Neural cell (in vitro differentiated cells): ENCODE measurements around the gene MAP2K4. TPM values are rescaled to one million over a fixed set of nuclear protein-coding genes. Genes with fewer than 3 reads are reported as not detected.

Experiments
- H2AFZ ChIP-seq: fragments of 200-600, 300-800 bp; sonication (generic), shearing (Covaris generic); 2 replicates; pipeline ENCODE4 v1.6.0; 2014; ENCODE audit warnings: low read depth, mild to moderate bottlenecking, antibody characterized with exemption, low read length, moderate library complexity
- H3F3A ChIP-seq: fragments of 200-600 bp; shearing (Covaris generic); 2 replicates; pipeline ENCODE4 v1.6.1; 2016; ENCODE audit warnings: mild to moderate bottlenecking, moderate library complexity, mixed read lengths, antibody characterized with exemption, low read length; ENCODE audit not compliant: insufficient read depth, poor library complexity, severe bottlenecking
- H3K27ac ChIP-seq: fragments of 200-600, 300-800 bp; sonication (generic), shearing (Covaris generic); 2 replicates; pipeline ENCODE4 v1.5.1; 2014; ENCODE audit warnings: mild to moderate bottlenecking, low read length, moderate library complexity
- H3K27me3 ChIP-seq: fragments of 300-800, 200-600 bp; sonication (generic), shearing (Covaris generic); 2 replicates; pipeline ENCODE4 v1.6.0; 2014; ENCODE audit warnings: mild to moderate bottlenecking, low read depth, low read length, moderate library complexity; ENCODE audit not compliant: insufficient read depth
- H3K36me3 ChIP-seq: fragments of 300-800, 200-600 bp; sonication (generic), shearing (Covaris generic); 2 replicates; pipeline ENCODE4 v1.5.1; 2014; ENCODE audit warnings: mild to moderate bottlenecking, antibody characterized with exemption, low read length, moderate library complexity; ENCODE audit not compliant: insufficient read depth
- H3K4me2 ChIP-seq: fragments of 300-800, 200-600 bp; sonication (generic), shearing (Covaris generic); 2 replicates; pipeline ENCODE4 v1.6.0; 2014; ENCODE audit warnings: mild to moderate bottlenecking, low read length
- H3K4me3 ChIP-seq: fragments of 300-800, 200-600 bp; sonication (generic), shearing (Covaris generic); 2 replicates; pipeline ENCODE4 v1.5.1; 2014; ENCODE audit warnings: mild to moderate bottlenecking, low read length, moderate library complexity
- H3K79me2 ChIP-seq: fragments of 200-600 bp; shearing (Covaris generic); replicated peaks from 2 replicates; pipeline ENCODE4 v1.6.0; 2014; ENCODE audit warnings: mild to moderate bottlenecking, low read length, moderate library complexity; ENCODE audit not compliant: insufficient read depth
- H3K9ac ChIP-seq: fragments of 300-800, 200-600 bp; sonication (generic), shearing (Covaris generic); 2 replicates; pipeline ENCODE4 v1.6.1; 2016; ENCODE audit warnings: mild to moderate bottlenecking, low read length, mixed read lengths
- H3K9me2 ChIP-seq: fragments of 200-600 bp; shearing (Covaris generic); 2 replicates; pipeline ENCODE4 v1.6.1; 2016; ENCODE audit warnings: mild to moderate bottlenecking, low read length, mixed read lengths; ENCODE audit not compliant: insufficient read depth
- H3K9me3 ChIP-seq: fragments of 200-600, 300-800 bp; sonication (generic), shearing (Covaris generic); 2 replicates; pipeline ENCODE4 v1.6.1; 2016; ENCODE audit warnings: mild to moderate bottlenecking, mixed run types, low read length, moderate library complexity, mixed read lengths
- H4K20me1 ChIP-seq: fragments of 200-600 bp; shearing (Covaris generic); 2 replicates; pipeline ENCODE4 v1.6.1; 2016; ENCODE audit warnings: mild to moderate bottlenecking, mixed run types; ENCODE audit not compliant: insufficient read depth
- CTCF ChIP-seq: fragments of 450-650 bp; IDR thresholded peaks from 2 replicates; pipeline ENCODE4 v1.5.1; 2014; ENCODE audit warnings: antibody characterized with exemption, mild to moderate bottlenecking, moderate library complexity; ENCODE audit not compliant: poor library complexity, severe bottlenecking
- EP300 ChIP-seq: fragments of 450-650 bp; conservative IDR thresholded peaks from 2 replicates; pipeline ENCODE4 v1.6.1; 2014; ENCODE audit warnings: antibody characterized with exemption, mild to moderate bottlenecking, moderate library complexity; ENCODE audit not compliant: poor library complexity, severe bottlenecking
- EZH2 ChIP-seq: fragments of 200-600, 300-800 bp; shearing (Covaris generic), sonication (generic); IDR thresholded peaks from 2 replicates; pipeline ENCODE4 v1.6.1; 2014; ENCODE audit warnings: antibody characterized with exemption, low read length, borderline replicate concordance, mild to moderate bottlenecking; ENCODE audit not compliant: insufficient read depth, poor library complexity, severe bottlenecking
- MXI1 ChIP-seq: fragments of 450-650 bp; conservative IDR thresholded peaks from 2 replicates; pipeline ENCODE4 v1.6.1; 2014; ENCODE audit warnings: antibody characterized with exemption, mild to moderate bottlenecking; ENCODE audit not compliant: poor library complexity, severe bottlenecking
- POLR2AphosphoS5 ChIP-seq: IDR thresholded peaks from 2 replicates; pipeline ENCODE4 v1.6.1; 2012
- RAD21 ChIP-seq: fragments of 450-650 bp; conservative IDR thresholded peaks from 2 replicates; pipeline ENCODE4 v1.6.1; 2014; ENCODE audit warnings: antibody characterized with exemption, mild to moderate bottlenecking, moderate library complexity
- SMC3 ChIP-seq: fragments of 450-650 bp; conservative IDR thresholded peaks from 2 replicates; pipeline ENCODE4 v1.6.1; 2014; ENCODE audit warnings: antibody characterized with exemption, mild to moderate bottlenecking, moderate library complexity; ENCODE audit not compliant: poor library complexity
- TAF1 ChIP-seq: IDR thresholded peaks from 2 replicates; pipeline ENCODE4 v1.6.1; 2012; ENCODE audit warnings: low read depth
- polyA plus RNA-seq: library from polyadenylated mRNA; depleted of rRNA; stranded (reverse); fragments of >200 nt; gene quantifications from 2 replicates; pipeline ENCODE4 v1.2.3, GENCODE V29; 2014
- small RNA-seq, 3 experiments: library from RNA; depleted of rRNA; stranded (forward); fragments of <200 nt; gene quantifications; one replicate each; pipeline ENCODE3, GENCODE V24; 2012
- TF ChIP-seq, protein P1 (sequence below): IDR thresholded peaks from 2 replicates; pipeline ENCODE4 v1.6.1; 2012; ENCODE audit warnings: borderline replicate concordance

MAP2K4 gene
- polyA plus RNA-seq, 1 donor from 2014 or later: 78.4 TPM

DNA sequence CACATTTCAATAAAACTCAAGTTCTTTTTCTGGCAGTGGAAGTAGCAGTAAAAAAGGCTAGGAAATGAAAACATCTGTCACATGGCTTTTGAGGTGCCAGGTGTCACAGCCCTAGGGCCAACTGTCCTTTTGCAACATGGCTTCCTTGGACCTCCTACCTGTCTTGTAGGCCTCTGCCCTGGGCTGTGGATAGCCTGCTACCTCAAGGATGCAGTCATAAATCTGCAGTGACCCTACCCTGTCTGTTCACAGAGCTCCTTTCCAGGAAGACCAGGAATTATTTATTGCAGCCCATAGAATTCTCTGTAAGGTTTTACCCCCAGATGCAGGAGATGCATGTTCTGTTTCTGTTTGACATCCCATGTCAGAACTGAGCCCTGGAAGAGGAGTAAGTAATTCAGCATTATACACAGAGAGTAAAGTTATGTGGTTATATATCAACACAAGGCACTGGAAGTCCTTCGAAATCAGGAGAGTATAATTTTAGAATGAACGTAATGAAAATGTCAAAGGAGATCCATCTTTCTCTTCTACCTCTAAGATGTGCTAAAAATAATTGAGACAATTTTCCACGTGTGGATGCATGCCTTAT lies 172.6 kb downstream of the MAP2K4 start:
- TF ChIP-seq CTCF (no peak), TAF1 (no peak), SMC3 (no peak), EP300 (no peak), MXI1 (no peak), POLR2AphosphoS5 (no peak), RAD21 (no peak), EZH2 (no peak)
- TF ChIP-seq, protein P1, sequence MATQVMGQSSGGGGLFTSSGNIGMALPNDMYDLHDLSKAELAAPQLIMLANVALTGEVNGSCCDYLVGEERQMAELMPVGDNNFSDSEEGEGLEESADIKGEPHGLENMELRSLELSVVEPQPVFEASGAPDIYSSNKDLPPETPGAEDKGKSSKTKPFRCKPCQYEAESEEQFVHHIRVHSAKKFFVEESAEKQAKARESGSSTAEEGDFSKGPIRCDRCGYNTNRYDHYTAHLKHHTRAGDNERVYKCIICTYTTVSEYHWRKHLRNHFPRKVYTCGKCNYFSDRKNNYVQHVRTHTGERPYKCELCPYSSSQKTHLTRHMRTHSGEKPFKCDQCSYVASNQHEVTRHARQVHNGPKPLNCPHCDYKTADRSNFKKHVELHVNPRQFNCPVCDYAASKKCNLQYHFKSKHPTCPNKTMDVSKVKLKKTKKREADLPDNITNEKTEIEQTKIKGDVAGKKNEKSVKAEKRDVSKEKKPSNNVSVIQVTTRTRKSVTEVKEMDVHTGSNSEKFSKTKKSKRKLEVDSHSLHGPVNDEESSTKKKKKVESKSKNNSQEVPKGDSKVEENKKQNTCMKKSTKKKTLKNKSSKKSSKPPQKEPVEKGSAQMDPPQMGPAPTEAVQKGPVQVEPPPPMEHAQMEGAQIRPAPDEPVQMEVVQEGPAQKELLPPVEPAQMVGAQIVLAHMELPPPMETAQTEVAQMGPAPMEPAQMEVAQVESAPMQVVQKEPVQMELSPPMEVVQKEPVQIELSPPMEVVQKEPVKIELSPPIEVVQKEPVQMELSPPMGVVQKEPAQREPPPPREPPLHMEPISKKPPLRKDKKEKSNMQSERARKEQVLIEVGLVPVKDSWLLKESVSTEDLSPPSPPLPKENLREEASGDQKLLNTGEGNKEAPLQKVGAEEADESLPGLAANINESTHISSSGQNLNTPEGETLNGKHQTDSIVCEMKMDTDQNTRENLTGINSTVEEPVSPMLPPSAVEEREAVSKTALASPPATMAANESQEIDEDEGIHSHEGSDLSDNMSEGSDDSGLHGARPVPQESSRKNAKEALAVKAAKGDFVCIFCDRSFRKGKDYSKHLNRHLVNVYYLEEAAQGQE: no peak
- Histone ChIP-seq H3F3A (no peaks in the 10 kb centered on the region), H3K9me3 (no peaks in the 10 kb centered on the region), H3K9ac (no peak overlapping the region), H3K4me2 (no peak overlapping the region), H3K79me2 (no peaks in the 10 kb centered on the region), H3K27me3 (no peaks in the 10 kb centered on the region), H3K4me3 (no peak overlapping the region), H3K9me2 (no peaks in the 10 kb centered on the region), H3K27ac (no peak overlapping the region), H4K20me1 (no peaks in the 10 kb centered on the region), H3K36me3 (no peaks in the 10 kb centered on the region), H2AFZ (no peak overlapping the region)

Small RNA genes within 50 kb of the gene (small RNA-seq; reads per million reads assigned to genes)
- gene MIR744 (1,221 to 2,011 (median 1,392) reads per million in 3 experiments), gene RNU11-2P (0 reads per million in 3 experiments)

Other genes starting within 250 kb of the MAP2K4 start
- 18.6 and 19.8 TPM in 2 replicates for gene ZNF18, start 23.4 kb upstream of the MAP2K4 start, polyA plus RNA-seq